Activated CD4-positive, alpha-beta T cell treated with anti-CD3 and anti-CD28 coated beads for 24 hours (primary cell): ENCODE results near the gene NCAM2.

Experiments
- DNase-seq, 2 donors: peaks; one replicate each; pipeline ENCODE4 v3.0.0-alpha.2; 2020; ENCODE audit warnings: low read depth in 2 of 2

Gene NCAM2

DNA sequence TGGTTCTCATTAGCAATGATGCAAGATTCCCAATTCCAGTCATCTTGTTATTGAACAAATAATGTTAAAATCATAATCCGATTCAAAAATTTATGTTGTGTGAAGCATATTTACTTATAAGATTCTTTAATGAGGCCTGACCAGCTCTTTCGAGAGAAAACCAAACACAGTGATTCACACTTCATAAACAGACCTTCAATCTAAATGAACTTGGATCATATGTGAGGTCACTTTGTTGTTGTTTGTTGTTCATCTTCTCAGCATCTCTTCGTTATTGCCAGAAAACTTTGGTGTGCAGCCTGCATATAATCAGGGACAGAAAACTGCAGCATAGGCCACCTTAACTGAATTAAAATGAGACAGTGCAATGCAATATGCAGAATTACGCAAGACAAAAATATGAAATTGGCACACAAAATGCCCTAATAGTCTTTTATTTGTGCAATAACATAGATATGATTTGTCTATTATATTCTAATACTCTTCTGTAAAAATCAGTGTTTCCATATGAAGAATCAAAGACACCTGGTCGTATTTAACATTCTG, 30.1 kb downstream of the NCAM2 start:
- no peak for DNase-seq

DNA sequence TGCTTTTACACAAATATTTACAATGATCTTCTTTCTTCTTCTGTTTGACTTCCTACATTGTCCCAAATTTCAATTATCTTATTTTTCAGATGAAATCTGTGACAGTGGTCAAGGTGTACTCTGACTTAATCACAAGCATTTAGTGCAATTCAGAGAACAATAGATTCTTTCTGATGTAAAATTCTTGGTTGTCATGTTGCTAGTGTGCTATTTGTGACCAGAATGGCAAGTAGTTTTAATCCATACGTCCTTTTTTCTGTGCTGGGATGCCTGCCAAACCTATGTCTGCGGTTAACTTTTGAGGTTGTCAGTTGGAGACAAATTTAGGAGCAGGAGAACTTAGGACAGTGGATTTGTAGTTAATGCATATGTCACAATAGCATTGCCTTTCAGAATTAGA, 31.0 kb downstream of the NCAM2 start:
- DNase-seq: no peak

GRCh38 chr21:21030311-21030710, 32.1 kb downstream of the NCAM2 start:
- no peak for DNase-seq

GRCh38 chr21:21034036-21034435, 35.8 kb downstream of the NCAM2 start:
- DNase-seq: no peak

- no peak for DNase-seq
These were observed 41.5 kb downstream of the NCAM2 start for GRCh38 chr21:21039624-21040170.

DNA sequence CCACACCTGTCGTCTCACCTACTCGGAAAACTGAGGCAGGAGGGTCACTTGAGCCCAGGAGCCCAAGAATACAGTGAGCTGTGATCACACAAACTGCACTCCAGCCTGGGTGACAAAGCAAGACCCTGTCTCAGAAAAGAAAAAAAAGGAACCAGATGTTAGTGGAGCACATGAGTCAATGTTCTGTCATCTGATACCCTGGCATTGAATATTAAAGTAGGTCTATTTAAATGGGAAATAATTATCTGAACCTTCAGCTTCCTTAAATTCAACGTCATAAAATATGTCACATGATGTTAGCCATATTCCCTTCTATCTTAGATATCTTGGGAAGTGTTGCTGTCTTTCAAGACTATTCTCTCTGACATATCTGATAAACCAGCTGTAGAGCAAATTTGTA, 47.3 kb downstream of the NCAM2 start:
- DNase-seq: no peak

- no peak for DNase-seq
These were observed 47.9 kb downstream of the NCAM2 start for GRCh38 chr21:21046063-21046462.

- no peak for DNase-seq
These were observed 53.2 kb downstream of the NCAM2 start for GRCh38 chr21:21051109-21052055.

DNA sequence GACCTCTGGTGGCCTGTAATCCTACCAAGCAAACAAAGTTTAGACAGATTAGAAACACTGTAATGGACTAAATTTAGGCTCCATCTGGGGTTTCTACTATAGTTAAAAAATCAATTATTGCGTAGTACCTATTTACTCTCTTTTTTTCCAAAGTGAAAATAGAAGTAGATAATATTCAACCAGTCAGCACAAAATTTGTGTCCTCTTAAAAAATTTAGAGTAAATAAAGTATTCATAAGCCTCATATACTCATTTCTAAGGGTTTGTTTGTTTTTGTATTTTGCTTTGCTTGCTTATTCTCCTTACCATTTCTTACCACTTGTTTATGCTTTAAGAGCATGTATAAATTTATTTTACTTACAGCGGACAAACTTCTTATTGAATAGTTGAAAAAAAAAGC, 54.5 kb downstream of the NCAM2 start:
- no peak for DNase-seq

GRCh38 chr21:21057349-21058062, 59.3 kb downstream of the NCAM2 start:
- DNase-seq: no peak

GRCh38 chr21:21063828-21064227, 65.6 kb downstream of the NCAM2 start:
- DNase-seq: no peak

GRCh38 chr21:21064353-21064752, 66.1 kb downstream of the NCAM2 start:
- DNase-seq: no peak

- DNase-seq: no peak
These were observed 69.2 kb downstream of the NCAM2 start for GRCh38 chr21:21067375-21067774.

DNA sequence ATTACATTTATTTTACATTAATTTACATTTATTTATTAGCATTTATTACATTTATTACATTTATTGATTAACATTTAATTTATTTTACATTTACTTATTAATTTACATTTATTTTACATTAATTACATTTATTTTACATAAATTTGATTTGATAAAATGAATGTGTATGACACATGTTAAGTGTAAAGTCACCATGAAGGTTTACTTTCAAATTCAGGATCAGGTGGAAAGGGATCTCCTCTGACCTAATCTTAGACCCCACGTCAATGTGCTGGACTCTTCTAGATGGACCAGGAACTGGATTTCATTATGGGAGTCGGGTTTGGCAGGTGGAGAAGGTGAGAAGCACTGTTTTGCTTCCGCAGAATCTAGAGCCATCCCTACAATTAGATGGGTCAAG, 76.1 kb downstream of the NCAM2 start:
- DNase-seq: no peak

DNA sequence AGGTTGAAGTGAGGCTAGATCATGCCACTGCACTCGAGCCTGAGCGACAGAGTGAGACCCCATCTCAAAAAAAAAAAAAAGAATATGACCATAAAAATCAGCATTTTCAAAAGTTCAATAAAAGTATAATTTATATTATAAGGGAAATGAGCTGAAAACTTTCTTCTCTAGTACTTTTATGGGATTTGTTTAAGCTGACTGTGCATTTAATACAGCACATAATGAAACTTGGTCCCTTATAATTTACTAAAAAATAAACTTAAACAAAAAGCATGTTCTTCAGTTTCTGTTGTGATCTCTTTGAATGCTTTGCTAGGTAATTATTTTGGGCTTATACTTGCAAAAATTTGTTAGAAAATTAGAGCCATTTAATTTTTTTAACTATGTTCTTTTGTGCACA, 77.8 kb downstream of the NCAM2 start:
- no peak for DNase-seq

DNA sequence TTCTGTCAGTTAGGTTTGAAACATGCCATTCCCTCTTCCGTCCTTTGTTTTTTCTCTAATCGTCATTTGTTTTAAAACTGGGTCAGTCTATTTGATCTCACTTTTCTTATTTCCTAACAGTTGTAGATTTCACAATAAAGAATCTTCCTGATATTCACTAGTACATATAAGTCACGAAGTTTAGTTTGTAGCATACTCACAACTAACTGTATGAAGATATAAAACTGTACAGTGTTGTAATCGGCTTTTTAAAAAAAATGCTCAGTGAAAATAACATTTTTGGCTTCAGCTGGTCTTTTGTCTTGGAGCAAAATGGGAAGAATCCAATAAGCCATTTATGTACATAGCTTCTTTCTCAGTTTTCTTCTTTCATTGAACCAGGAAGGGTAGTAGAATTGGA, 78.3 kb downstream of the NCAM2 start:
- no peak for DNase-seq

DNA sequence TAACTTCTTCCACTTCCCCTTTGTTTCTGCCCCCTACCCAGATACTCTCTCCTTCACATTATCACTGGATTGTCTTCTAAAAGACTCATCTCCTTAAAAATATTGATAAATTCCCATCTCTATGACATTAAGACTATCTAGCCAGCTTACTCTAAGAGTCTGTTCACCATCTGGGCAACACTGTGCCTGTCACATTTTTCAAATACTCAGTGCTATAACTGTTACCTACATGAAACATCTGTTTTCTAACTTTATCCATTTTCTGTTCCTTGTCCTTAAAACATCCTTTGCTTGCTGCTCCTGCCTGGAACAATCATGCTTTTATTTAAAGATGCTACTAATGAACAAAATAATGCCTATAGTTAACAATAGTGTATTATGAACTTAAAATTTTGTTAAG, 81.4 kb downstream of the NCAM2 start:
- DNase-seq: no peak

- DNase-seq: no peak
These were observed 86.0 kb downstream of the NCAM2 start for GRCh38 chr21:21084179-21084578.

DNA sequence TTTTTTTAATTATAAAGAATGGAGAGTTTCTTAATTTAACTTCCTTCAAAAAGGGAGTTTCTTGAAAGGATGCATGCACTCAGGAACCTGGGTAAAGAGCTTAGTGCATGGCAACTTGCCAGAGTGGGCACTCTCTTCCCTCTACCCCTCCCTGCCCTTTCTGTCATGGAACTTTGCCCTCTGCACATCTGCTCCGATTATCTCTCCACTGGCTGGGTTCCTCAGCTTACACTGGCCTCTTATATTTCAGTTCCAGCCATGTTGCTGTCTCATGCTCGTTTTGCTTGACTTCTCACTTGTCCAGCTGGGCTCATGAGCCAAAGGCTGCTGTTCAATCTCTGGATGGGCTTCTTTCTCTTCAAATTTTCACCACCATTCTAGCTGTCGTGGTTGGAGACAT, 87.0 kb downstream of the NCAM2 start:
- no peak for DNase-seq

DNA sequence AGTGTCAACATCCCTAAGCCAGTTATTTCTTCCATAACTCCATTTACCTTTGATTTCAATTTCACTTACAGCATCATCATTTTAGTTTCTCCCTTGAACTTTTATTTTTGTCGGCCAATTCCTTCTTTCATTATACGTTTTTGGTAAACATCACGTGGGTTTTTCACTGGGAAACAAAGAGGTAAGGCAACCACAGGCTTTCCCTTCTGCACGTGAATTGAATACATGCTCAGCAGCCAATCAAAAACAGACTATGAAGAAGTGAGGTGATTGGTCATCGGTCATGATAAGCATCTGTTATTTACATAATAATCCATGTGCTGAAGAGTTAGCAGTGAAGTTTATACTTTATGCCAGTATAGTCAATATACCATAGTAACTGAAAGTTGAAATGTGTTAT, 98.7 kb downstream of the NCAM2 start:
- DNase-seq: no peak

DNA sequence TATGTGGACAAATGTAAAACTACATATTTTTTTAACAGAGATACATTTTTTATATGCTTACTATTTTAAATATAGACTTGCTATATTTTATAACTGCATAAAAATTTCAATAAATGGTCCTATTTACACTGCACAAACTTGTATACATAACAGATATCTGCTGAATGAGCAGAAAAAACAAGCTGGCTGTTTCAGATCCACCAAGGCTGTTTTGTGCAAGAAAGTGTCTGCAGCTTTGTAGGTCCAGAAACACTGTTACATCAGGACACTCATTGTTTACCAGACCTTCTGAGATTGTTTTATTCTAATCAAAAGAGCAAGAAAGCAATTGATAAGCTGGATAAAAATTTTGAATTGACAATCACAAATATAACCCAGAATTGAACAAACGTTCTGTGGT, 99.3 kb downstream of the NCAM2 start:
- DNase-seq: no peak

GRCh38 chr21:21101911-21102310, 103.7 kb downstream of the NCAM2 start:
- no peak for DNase-seq

DNA sequence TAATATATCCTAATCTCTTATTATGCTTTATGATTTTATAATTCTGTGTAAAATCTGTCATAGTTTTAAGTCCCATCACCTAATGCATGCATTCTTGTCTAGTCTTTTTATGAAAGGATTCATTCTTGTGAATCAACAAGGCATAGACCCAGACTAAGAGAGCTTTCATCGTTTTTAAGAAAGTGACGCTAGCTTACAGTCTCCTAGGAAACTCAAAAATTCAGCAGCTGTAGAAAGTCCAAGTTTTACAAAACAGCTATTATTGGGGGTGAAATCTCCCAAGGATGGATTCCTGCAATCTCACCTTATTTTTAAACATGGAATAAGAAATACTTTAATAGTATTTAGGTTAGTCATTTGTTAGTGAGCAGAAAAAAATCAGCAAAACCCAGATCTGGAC, 104.7 kb downstream of the NCAM2 start:
- no peak for DNase-seq
